H9 (cell line): ENCODE measurements around the gene CERS6. TPM values are rescaled to one million over a fixed set of nuclear protein-coding genes. Genes with fewer than 3 reads are reported as not detected.

Experiments used
- DNase-seq: peaks from one replicate; pipeline ENCODE4 v3.0.0-alpha.2; 2017
- H2AFZ ChIP-seq: one replicate; pipeline ENCODE4 v1.6.1; 2013; ENCODE audit warnings: mild to moderate bottlenecking, low read length, control low read depth, moderate library complexity
- H2AK5ac ChIP-seq: 2 replicates; pipeline ENCODE4 v1.6.1; 2013; ENCODE audit warnings: low read length, control low read depth, mixed read lengths; ENCODE audit not compliant: insufficient read length
- H2BK120ac ChIP-seq: one replicate; pipeline ENCODE4 v1.6.1; 2013; ENCODE audit warnings: low read depth, mild to moderate bottlenecking, low read length, control low read depth, inconsistent platforms; ENCODE audit not compliant: poor library complexity, severe bottlenecking
- H2BK12ac ChIP-seq: 2 replicates; pipeline ENCODE4 v1.6.1; 2013; ENCODE audit warnings: low read length, control low read depth, mixed read lengths, low read depth; ENCODE audit not compliant: insufficient read length
- H2BK15ac ChIP-seq: 2 replicates; pipeline ENCODE4 v1.6.1; 2013; ENCODE audit warnings: low read depth, low read length, control low read depth
- H2BK20ac ChIP-seq: one replicate; pipeline ENCODE4 v1.6.1; 2013; ENCODE audit warnings: low read depth, mild to moderate bottlenecking, low read length, control low read depth, inconsistent platforms; ENCODE audit not compliant: poor library complexity, severe bottlenecking
- H2BK5ac ChIP-seq: 2 replicates; pipeline ENCODE4 v1.6.1; 2013; ENCODE audit warnings: low read length, control low read depth, mixed read lengths; ENCODE audit not compliant: insufficient read length
- H3K14ac ChIP-seq: 2 replicates; pipeline ENCODE4 v1.6.1; 2013; ENCODE audit warnings: low read length, control low read depth; ENCODE audit not compliant: insufficient read depth
- H3K18ac ChIP-seq: 2 replicates; pipeline ENCODE4 v1.6.1; 2013; ENCODE audit warnings: low read depth, mild to moderate bottlenecking, mixed read lengths, low read length, control low read depth; ENCODE audit not compliant: insufficient read length
- H3K23ac ChIP-seq: 2 replicates; pipeline ENCODE4 v1.6.1; 2013; ENCODE audit warnings: low read length, control low read depth, mixed read lengths, low read depth; ENCODE audit not compliant: insufficient read length
- H3K23me2 ChIP-seq: 2 replicates; pipeline ENCODE4 v1.6.1; 2013; ENCODE audit warnings: low read depth, mild to moderate bottlenecking, mixed read lengths, low read length, control low read depth; ENCODE audit not compliant: insufficient read length, poor library complexity, severe bottlenecking
- H3K27ac ChIP-seq: 2 replicates; pipeline ENCODE4 v1.5.1; 2013; ENCODE audit warnings: low read length, control low read depth, mixed read lengths, low read depth; ENCODE audit not compliant: insufficient read length
- H3K27me3 ChIP-seq: 2 replicates; pipeline ENCODE4 v1.6.1; 2013; ENCODE audit warnings: low read length, control low read depth, inconsistent platforms; ENCODE audit not compliant: insufficient read depth
- H3K4ac ChIP-seq: 2 replicates; pipeline ENCODE4 v1.6.1; 2013; ENCODE audit warnings: low read depth, mild to moderate bottlenecking, control low read depth, inconsistent platforms, low read length, moderate library complexity
- H3K4me1 ChIP-seq: 2 replicates; pipeline ENCODE4 v1.6.1; 2013; ENCODE audit warnings: low read length, control low read depth, inconsistent platforms; ENCODE audit not compliant: insufficient read depth
- H3K4me2 ChIP-seq: 2 replicates; pipeline ENCODE4 v1.6.1; 2013; ENCODE audit warnings: low read length, control low read depth, mixed read lengths; ENCODE audit not compliant: insufficient read length, insufficient read depth
- H3K56ac ChIP-seq: 2 replicates; pipeline ENCODE4 v1.6.1; 2013; ENCODE audit warnings: low read depth, mild to moderate bottlenecking, mixed read lengths, low read length, control low read depth; ENCODE audit not compliant: insufficient read length
- H3K79me1 ChIP-seq: 2 replicates; pipeline ENCODE4 v1.6.1; 2013; ENCODE audit warnings: low read depth, mild to moderate bottlenecking, moderate library complexity, low read length, control low read depth, inconsistent platforms; ENCODE audit not compliant: insufficient read depth, poor library complexity, severe bottlenecking
- H3K79me2 ChIP-seq: 2 replicates; pipeline ENCODE4 v1.6.1; 2013; ENCODE audit warnings: low read length, control low read depth, inconsistent platforms; ENCODE audit not compliant: insufficient read depth
- H3K9ac ChIP-seq: 2 replicates; pipeline ENCODE4 v1.6.1; 2013; ENCODE audit warnings: low read length, control low read depth, mixed read lengths; ENCODE audit not compliant: insufficient read length; ENCODE audit errors: extremely low read depth
- H3K9me3 ChIP-seq: one replicate; pipeline ENCODE4 v1.6.1; 2013; ENCODE audit warnings: low read depth, low read length, inconsistent platforms; ENCODE audit not compliant: control insufficient read depth
- H3T11ph ChIP-seq: one replicate; pipeline ENCODE4 v1.6.1; 2013; ENCODE audit warnings: mild to moderate bottlenecking, low read length, control low read depth, inconsistent platforms
- H4K20me1 ChIP-seq: one replicate; pipeline ENCODE4 v1.6.1; 2013; ENCODE audit not compliant: control insufficient read depth, insufficient read length, insufficient read depth
- H4K5ac ChIP-seq: 2 replicates; pipeline ENCODE4 v1.6.1; 2013; ENCODE audit warnings: low read depth, mild to moderate bottlenecking, mixed read lengths, low read length, control low read depth; ENCODE audit not compliant: insufficient read length
- H4K8ac ChIP-seq: replicated peaks from 2 replicates; pipeline ENCODE4 v1.6.1; 2013; ENCODE audit warnings: low read length, control low read depth, mixed read lengths, low read depth; ENCODE audit not compliant: insufficient read length
- H4K91ac ChIP-seq: 2 replicates; pipeline ENCODE4 v1.6.1; 2013; ENCODE audit warnings: low read depth, mild to moderate bottlenecking, moderate library complexity, mixed read lengths, low read length, control low read depth; ENCODE audit not compliant: insufficient read length
- H3K27ac Mint-ChIP-seq, 3 experiments: 2 replicates in 2 of 3; 3 replicates in 1 of 3; pipeline ENCODE4 v1.8.0; 2020 to 2021; ENCODE audit warnings: mixed read lengths in 3 of 3, mild to moderate bottlenecking in 1 of 3, moderate library complexity in 1 of 3
- H3K27me3 Mint-ChIP-seq: 2 replicates; pipeline ENCODE4 v1.8.0; 2021; ENCODE audit warnings: low read depth, mild to moderate bottlenecking, moderate library complexity, mixed read lengths
- H3K36me3 Mint-ChIP-seq, 3 experiments: 2 replicates in 2 of 3; 3 replicates in 1 of 3; pipeline ENCODE4 v1.8.0; 2020 to 2021; ENCODE audit warnings: low read depth in 3 of 3, mixed read lengths in 3 of 3; ENCODE audit not compliant: insufficient read depth in 1 of 3
- H3K4me1 Mint-ChIP-seq, 2 experiments: 2 replicates each; pipeline ENCODE4 v1.8.0; 2020; ENCODE audit warnings: mixed read lengths in 2 of 2
- H3K4me3 Mint-ChIP-seq, 2 experiments: 2 replicates in 1 of 2; 3 replicates in 1 of 2; pipeline ENCODE4 v1.8.0; 2020 to 2021; ENCODE audit warnings: mild to moderate bottlenecking in 2 of 2, mixed read lengths in 2 of 2, moderate library complexity in 1 of 2
- H3K9me3 Mint-ChIP-seq, 2 experiments: 2 replicates in 1 of 2; 3 replicates in 1 of 2; pipeline ENCODE4 v1.8.0; 2020; ENCODE audit warnings: mild to moderate bottlenecking in 2 of 2, mixed read lengths in 2 of 2, moderate library complexity in 1 of 2
- WGBS: extraction: QIAGEN DNeasy Blood & Tissue Kit; methylation state at CpG from one replicate; pipeline ENCODE4 v1.1.7; 2013; ENCODE audit warnings: missing lambda C conversion rate, low lambda C conversion rate, mixed read lengths; ENCODE audit not compliant: insufficient read length; ENCODE audit errors: extremely low coverage; 5-methylcytosine and 5-hydroxymethylcytosine counted together
- total RNA-seq: library from RNA; stranded (reverse); gene quantifications from 2 replicates; pipeline ENCODE4 v1.2.1, GENCODE V29; 2021
- TF ChIP-seq, protein P1 (sequence below): fragments of 200-600 bp; sonication (generic); conservative IDR thresholded peaks from 3 replicates; pipeline ENCODE4 v1.8.0; 2021; ENCODE audit warnings: antibody characterized with exemption, mild to moderate bottlenecking

CERS6 gene
- total RNA-seq, 1 experiment from 2014 or later: 17.7 TPM

DNA sequence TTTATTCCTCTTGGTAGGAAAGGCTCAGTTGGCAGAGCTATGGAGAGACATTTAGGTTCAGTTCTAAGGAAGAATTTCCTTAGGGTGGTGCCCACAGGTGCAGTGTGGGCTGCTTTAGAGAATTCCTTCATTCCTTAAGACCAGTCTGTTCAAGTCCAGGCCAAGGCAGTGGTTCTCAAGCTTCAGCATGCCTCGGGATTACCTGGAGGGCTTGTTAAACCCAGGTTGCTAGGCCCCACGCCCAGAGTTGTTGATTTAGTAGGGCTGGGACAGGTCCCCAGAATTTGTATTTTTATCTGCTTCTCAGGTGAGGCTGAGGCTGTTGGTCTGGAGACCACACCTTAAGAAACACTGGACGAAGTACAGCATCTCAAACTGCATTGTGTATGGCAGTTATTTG, 68.9 kb downstream of the CERS6 start:
- H3K27ac Mint-ChIP-seq: peak overlapping the region in 1 of 3 experiments; percentile 77; a peak in 2 of 7 replicates
- no CpG with 5 or more reads among the region's 3 CpGs for WGBS
- Histone ChIP-seq H4K8ac (no peak overlapping the region), H2BK15ac (no peak overlapping the region), H3K23me2 (no peaks in the 10 kb centered on the region), H3K18ac (no peak overlapping the region), H3K27me3 (no peaks in the 10 kb centered on the region), H4K20me1 (no peaks in the 10 kb centered on the region), H3T11ph (no peak overlapping the region), H3K79me1 (peaks cover 5% of the 10 kb centered on the region), H2BK12ac (no peak overlapping the region), H3K4me2 (no peak overlapping the region), H4K5ac (no peak overlapping the region), H2BK20ac (no peak overlapping the region), H3K27ac (no peak overlapping the region), H3K14ac (no peak overlapping the region), H2AK5ac (no peak overlapping the region), H2BK5ac (no peak overlapping the region), H3K4me1 (peaks cover 8% of the 10 kb centered on the region; the same call in 1 of the 2 replicates), H2BK120ac (no peak overlapping the region), H2AFZ (no peak overlapping the region), H3K56ac (no peak overlapping the region), H3K79me2 (peaks cover 9% of the 10 kb centered on the region; the same call in 1 of the 2 replicates), H4K91ac (no peak overlapping the region), H3K9ac (no peak overlapping the region), H3K9me3 (no peaks in the 10 kb centered on the region), H3K4ac (no peak overlapping the region), H3K23ac (no peak overlapping the region)
- H3K36me3 Mint-ChIP-seq: peaks cover 0 to 5% (median 0%) of the 10 kb centered on the region in 3 experiments; a peak in 1 of 7 replicates
- H3K4me3 Mint-ChIP-seq: no peak overlapping the region
- TF ChIP-seq, protein P1, sequence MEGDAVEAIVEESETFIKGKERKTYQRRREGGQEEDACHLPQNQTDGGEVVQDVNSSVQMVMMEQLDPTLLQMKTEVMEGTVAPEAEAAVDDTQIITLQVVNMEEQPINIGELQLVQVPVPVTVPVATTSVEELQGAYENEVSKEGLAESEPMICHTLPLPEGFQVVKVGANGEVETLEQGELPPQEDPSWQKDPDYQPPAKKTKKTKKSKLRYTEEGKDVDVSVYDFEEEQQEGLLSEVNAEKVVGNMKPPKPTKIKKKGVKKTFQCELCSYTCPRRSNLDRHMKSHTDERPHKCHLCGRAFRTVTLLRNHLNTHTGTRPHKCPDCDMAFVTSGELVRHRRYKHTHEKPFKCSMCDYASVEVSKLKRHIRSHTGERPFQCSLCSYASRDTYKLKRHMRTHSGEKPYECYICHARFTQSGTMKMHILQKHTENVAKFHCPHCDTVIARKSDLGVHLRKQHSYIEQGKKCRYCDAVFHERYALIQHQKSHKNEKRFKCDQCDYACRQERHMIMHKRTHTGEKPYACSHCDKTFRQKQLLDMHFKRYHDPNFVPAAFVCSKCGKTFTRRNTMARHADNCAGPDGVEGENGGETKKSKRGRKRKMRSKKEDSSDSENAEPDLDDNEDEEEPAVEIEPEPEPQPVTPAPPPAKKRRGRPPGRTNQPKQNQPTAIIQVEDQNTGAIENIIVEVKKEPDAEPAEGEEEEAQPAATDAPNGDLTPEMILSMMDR: no peak
- H3K4me1 Mint-ChIP-seq: peaks cover 49 to 60% of the 10 kb centered on the region in 2 experiments
- H3K27me3 Mint-ChIP-seq: no peaks in the 10 kb centered on the region
- no peaks in the 10 kb centered on the region; a peak in 1 of 5 replicates for H3K9me3 Mint-ChIP-seq
- DNase-seq: no peak
